Measurements from ENCODE around the gene RET. TPM values are rescaled to one million over a fixed set of nuclear protein-coding genes. Genes with fewer than 3 reads are reported as not detected.

RET gene
- total RNA-seq, 3 donors from 2014 or later (not counting 1 experiment from before 2014, with no cell fraction given) = 0.16 TPM; not detected in 2

DNA sequence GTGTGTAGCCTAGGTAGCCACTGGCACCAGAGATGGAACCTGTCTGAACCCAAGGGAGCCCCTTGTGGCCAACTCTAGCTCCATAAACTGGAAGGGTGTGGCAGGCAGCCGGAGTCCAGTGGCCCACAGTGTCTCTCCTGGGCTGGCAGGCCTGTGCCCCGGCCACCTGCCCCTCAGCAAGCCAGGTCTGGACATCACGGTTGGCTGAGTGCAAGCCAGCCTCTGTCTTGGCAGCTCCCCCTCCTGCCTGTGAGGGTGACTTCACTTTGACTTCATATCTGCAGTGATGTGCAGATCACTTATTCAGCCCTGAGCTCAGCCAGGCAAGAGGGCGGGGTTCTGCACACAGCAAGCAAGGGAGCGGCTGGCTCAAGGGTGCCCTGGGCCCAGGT lies 1.3 kb upstream of the RET start:
- no peaks in the 10 kb centered on the region for H3K36me3 ChIP-seq (ENCODE audit: control insufficient read depth, insufficient read depth, low read length)

DNA sequence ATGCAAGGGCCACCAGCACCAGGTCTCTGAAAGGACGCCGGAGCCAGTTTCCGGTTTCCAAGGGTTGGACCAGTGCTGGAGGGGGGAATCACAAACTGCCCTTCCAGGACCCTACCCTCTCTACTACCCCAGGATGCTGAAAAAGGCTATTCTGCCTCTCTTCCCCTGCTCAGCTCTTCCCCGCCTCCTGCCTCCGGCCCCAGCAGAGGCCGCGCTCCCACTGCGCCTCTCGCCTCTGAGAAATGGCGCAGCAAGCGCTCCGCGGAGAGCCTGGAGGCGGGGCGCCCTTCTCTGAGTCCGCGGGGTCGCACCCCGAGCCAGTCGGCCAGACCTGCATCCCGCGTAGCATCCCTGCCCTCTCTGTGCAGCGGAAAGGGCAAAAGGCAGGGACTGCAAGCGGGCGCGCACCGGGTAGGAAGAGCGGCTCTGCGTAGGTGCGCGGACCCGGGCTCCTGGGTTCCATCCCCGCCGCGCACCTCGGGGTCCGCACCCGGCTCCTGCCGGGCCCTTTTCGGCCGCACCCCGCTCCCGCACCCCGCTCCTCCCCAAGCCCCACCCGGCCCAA lies 476 bp upstream of the RET start:
- Histone ChIP-seq H3K27ac (ENCODE audit: low read length) (no peak overlapping the region), H3K27me3 (ENCODE audit: control insufficient read depth, insufficient read depth, low read length) (peaks cover 8% of the 10 kb centered on the region), H3K36me3 (ENCODE audit: control insufficient read depth, insufficient read depth, low read length) (no peaks in the 10 kb centered on the region), H3K4me1 (ENCODE audit: control insufficient read depth, insufficient read depth, low read length) (peaks cover 9% of the 10 kb centered on the region), H3K4me3 (ENCODE audit: low read length) (no peak overlapping the region), H3K9me3 (ENCODE audit: control insufficient read depth, insufficient read depth, low read length) (no peaks in the 10 kb centered on the region)
- WGBS (ENCODE audit: insufficient coverage) = 4% methylated on average over 45 of the region's 45 CpGs
- Mint-ChIP-seq H3K9me3 (no peaks in the 10 kb centered on the region), H3K36me3 (no peaks in the 10 kb centered on the region), H3K4me3 (peak overlapping the region; percentile 42), H3K27me3 (ENCODE audit: low read depth in 2 of 2) (peaks cover 20 to 33% of the 10 kb centered on the region in 2 donors), H3K27ac (no peak overlapping the region), H3K4me1 (peaks cover 0 to 11% of the 10 kb centered on the region in 2 donors)
- TF ChIP-seq, protein P1, sequence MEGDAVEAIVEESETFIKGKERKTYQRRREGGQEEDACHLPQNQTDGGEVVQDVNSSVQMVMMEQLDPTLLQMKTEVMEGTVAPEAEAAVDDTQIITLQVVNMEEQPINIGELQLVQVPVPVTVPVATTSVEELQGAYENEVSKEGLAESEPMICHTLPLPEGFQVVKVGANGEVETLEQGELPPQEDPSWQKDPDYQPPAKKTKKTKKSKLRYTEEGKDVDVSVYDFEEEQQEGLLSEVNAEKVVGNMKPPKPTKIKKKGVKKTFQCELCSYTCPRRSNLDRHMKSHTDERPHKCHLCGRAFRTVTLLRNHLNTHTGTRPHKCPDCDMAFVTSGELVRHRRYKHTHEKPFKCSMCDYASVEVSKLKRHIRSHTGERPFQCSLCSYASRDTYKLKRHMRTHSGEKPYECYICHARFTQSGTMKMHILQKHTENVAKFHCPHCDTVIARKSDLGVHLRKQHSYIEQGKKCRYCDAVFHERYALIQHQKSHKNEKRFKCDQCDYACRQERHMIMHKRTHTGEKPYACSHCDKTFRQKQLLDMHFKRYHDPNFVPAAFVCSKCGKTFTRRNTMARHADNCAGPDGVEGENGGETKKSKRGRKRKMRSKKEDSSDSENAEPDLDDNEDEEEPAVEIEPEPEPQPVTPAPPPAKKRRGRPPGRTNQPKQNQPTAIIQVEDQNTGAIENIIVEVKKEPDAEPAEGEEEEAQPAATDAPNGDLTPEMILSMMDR (IDR thresholded peaks at IDR 0.05) = no peak
- ATAC-seq = no peak
- DNase-seq = no peak
- intact Hi-C loops (cut with micrococcal nuclease) = no loop called here

More for the DNA sequence above, 1.3 kb upstream of the RET start:
- no peaks in the 10 kb centered on the region for H3K9me3 ChIP-seq (ENCODE audit: control insufficient read depth, insufficient read depth, low read length)
- H3K36me3 Mint-ChIP-seq = no peaks in the 10 kb centered on the region
- H3K27ac ChIP-seq (ENCODE audit: low read length) = no peak overlapping the region
- no peaks in the 10 kb centered on the region for H3K9me3 Mint-ChIP-seq
- intact Hi-C loops (cut with micrococcal nuclease) = no loop called here
- H3K27ac Mint-ChIP-seq = no peak overlapping the region
- DNase-seq = no peak
- no peak for ATAC-seq
- 86% methylated on average over 5 of the region's 5 CpGs for WGBS (ENCODE audit: insufficient coverage)
- H3K4me1 ChIP-seq (ENCODE audit: control insufficient read depth, insufficient read depth, low read length) = peaks cover 9% of the 10 kb centered on the region
- no peak overlapping the region for H3K4me3 Mint-ChIP-seq
- TF ChIP-seq, protein P1 (IDR thresholded peaks at IDR 0.05) = no peak
- peaks cover 20 to 29% of the 10 kb centered on the region in 2 donors for H3K27me3 Mint-ChIP-seq (ENCODE audit: low read depth in 2 of 2)
- H3K27me3 ChIP-seq (ENCODE audit: control insufficient read depth, insufficient read depth, low read length) = peaks cover 8% of the 10 kb centered on the region
- peaks cover 0 to 11% of the 10 kb centered on the region in 2 donors for H3K4me1 Mint-ChIP-seq
- no peak overlapping the region for H3K4me3 ChIP-seq (ENCODE audit: low read length)

DNA sequence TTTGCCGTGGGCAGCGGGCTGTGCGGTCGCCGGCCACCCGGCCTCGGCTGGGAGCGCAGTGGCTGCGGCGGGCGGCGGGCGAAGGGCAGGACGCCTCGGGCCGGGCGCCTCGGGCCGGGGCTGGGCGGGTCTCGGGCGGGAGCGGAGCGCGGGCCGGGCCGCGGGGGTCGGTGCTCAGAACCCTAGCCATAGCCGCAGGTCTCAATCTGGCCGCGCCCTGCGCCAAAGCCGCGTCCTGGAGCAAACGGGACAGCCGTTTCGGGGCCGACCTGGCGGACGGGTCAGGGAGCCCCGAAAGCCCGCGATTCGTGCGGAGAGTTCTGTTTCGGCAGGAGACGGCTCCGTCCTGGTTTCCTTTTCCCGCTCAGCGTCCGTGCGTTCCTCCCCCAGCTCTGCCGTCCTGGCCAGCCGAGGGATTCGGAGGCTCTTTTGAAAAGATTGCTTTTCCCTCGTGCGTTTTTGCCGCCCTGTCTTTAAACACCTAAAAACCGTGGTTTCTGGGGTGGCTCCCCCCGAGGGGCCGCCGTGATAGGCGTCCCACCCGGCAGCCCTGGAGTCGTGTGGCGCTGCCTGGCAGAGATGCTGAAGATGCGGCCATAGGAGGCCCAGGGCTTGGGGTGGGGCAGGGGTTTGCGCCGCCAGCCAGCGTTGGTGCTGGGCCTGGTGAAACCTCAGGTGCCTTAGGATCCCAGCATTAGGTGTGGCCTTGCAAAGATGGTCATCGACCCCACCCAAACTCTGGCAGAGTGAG lies 727 bp downstream of the RET start:
- Histone ChIP-seq H3K4me3 (ENCODE audit: low read length) (no peak overlapping the region), H3K9me3 (ENCODE audit: control insufficient read depth, insufficient read depth, low read length) (no peaks in the 10 kb centered on the region), H3K27ac (ENCODE audit: low read length) (no peak overlapping the region), H3K4me1 (ENCODE audit: control insufficient read depth, insufficient read depth, low read length) (peaks cover 9% of the 10 kb centered on the region), H3K27me3 (ENCODE audit: control insufficient read depth, insufficient read depth, low read length) (peaks cover 8% of the 10 kb centered on the region), H3K36me3 (ENCODE audit: control insufficient read depth, insufficient read depth, low read length) (no peaks in the 10 kb centered on the region)
- ATAC-seq (no peak), DNase-seq (no peak)
- Mint-ChIP-seq H3K27ac (no peak overlapping the region), H3K4me3 (peak overlapping the region; percentile 75), H3K4me1 (peaks cover 0 to 11% of the 10 kb centered on the region in 2 donors), H3K9me3 (no peaks in the 10 kb centered on the region), H3K36me3 (no peaks in the 10 kb centered on the region), H3K27me3 (ENCODE audit: low read depth in 2 of 2) (peaks cover 17 to 34% of the 10 kb centered on the region in 2 donors)
- TF ChIP-seq, protein P1 (IDR thresholded peaks at IDR 0.05) = no peak
- intact Hi-C loops (cut with micrococcal nuclease) = no loop called here
- WGBS (ENCODE audit: insufficient coverage) = 11% methylated on average over 72 of the region's 72 CpGs
